Muscle of back (tissue), 11 donors: ENCODE data around the gene LRRFIP2. TPM values are rescaled to one million over a fixed set of nuclear protein-coding genes. Genes with fewer than 3 reads are reported as not detected.
"Not testable (repeated sequence)": the region's sequence is repeated elsewhere in the genome, so short reads cannot be mapped to it uniquely, and the experiment has no call there.

Source experiments
- DNase-seq, 3 donors: peaks; one replicate each; pipeline versions ENCODE4 v3.0.0 to v3.0.0-alpha.2; 2013
- polyA plus RNA-seq, 10 donors: library from polyadenylated mRNA; unstranded; fragments of 120-200 nt; gene quantifications; one replicate each; pipeline ENCODE4 v1.2.1, GENCODE V29; 2013; ENCODE audit not compliant: insufficient read length in 10 of 10

LRRFIP2 gene
- polyA plus RNA-seq, 10 donors = 29.0 to 50.0 (median 39.2) TPM

- DNase-seq = peak in 2 of 3 donors; percentile 21 to 55
Measured at GRCh38 chr3:37145611-37146010, 28.8 kb downstream of the LRRFIP2 start.

- DNase-seq = peak in 2 of 3 donors; percentile 23 to 34
Measured at GRCh38 chr3:37144806-37145205, 29.6 kb downstream of the LRRFIP2 start.

GRCh38 chr3:37143821-37144220 is 30.6 kb downstream of the LRRFIP2 start:
- DNase-seq = no peak

- DNase-seq = no peak
Measured at GRCh38 chr3:37141676-37142075, 32.7 kb downstream of the LRRFIP2 start.

- no peak for DNase-seq
Measured at GRCh38 chr3:37140899-37141541, 33.4 kb downstream of the LRRFIP2 start.

GRCh38 chr3:37139567-37140052 is 34.8 kb downstream of the LRRFIP2 start:
- no peak for DNase-seq

GRCh38 chr3:37138816-37139215 is 35.6 kb downstream of the LRRFIP2 start:
- DNase-seq = no peak

- no peak for DNase-seq
Measured at GRCh38 chr3:37137516-37137915, 36.9 kb downstream of the LRRFIP2 start.

GRCh38 chr3:37136067-37136466 is 38.3 kb downstream of the LRRFIP2 start:
- DNase-seq = no peak

GRCh38 chr3:37135561-37135960 is 38.8 kb downstream of the LRRFIP2 start:
- DNase-seq = no peak

- no peak for DNase-seq
Measured at GRCh38 chr3:37132334-37132733, 42.0 kb downstream of the LRRFIP2 start.

GRCh38 chr3:37131860-37132144 is 42.6 kb downstream of the LRRFIP2 start:
- DNase-seq = no peak

- DNase-seq = no peak
Measured at GRCh38 chr3:37130984-37131859, 43.2 kb downstream of the LRRFIP2 start.

GRCh38 chr3:37130448-37130847 is 43.9 kb downstream of the LRRFIP2 start:
- DNase-seq = no peak

- peak in 1 of 3 donors; percentile 82 for DNase-seq
Measured at GRCh38 chr3:37129871-37130270, 44.5 kb downstream of the LRRFIP2 start.

- DNase-seq = no peak
Measured at GRCh38 chr3:37127340-37127739, 47.0 kb downstream of the LRRFIP2 start.

GRCh38 chr3:37126856-37127255 is 47.5 kb downstream of the LRRFIP2 start:
- DNase-seq = no peak

- no peak for DNase-seq
Measured at GRCh38 chr3:37125195-37126073, 48.9 kb downstream of the LRRFIP2 start.

- no peak for DNase-seq
Measured at GRCh38 chr3:37124435-37124834, 49.9 kb downstream of the LRRFIP2 start.

GRCh38 chr3:37123292-37123691 is 51.1 kb downstream of the LRRFIP2 start:
- DNase-seq = no peak

- not testable (repeated sequence) for DNase-seq
Measured at GRCh38 chr3:37122069-37122468, 52.3 kb downstream of the LRRFIP2 start.

GRCh38 chr3:37118163-37118562 is 56.2 kb downstream of the LRRFIP2 start:
- DNase-seq = no peak
